WTC11 (cell line): Measurements from ENCODE around the gene HELZ. TPM values are rescaled to one million over a fixed set of nuclear protein-coding genes. Genes with fewer than 3 reads are reported as not detected.
A peak's percentile ranks its signal among the peaks of the same experiment; 100 is the strongest.
"Not testable (repeated sequence)": the region's sequence is repeated elsewhere in the genome, so short reads cannot be mapped to it uniquely, and the experiment has no call there.

Experiments used
- ATAC-seq: fragments of 200-7000 bp; cut with Tn5 transposase; 2 replicates; pipeline ENCODE4 v1.10.0; 2021; ENCODE audit warnings: mild to moderate bottlenecking, moderate library complexity
- CTCF ChIA-PET: fragments of 300-600 bp; sonication (Branson Sonifier 250); formaldehyde crosslinking; loops from one replicate; lab custom pipeline; 2021; ENCODE audit warnings: antibody characterized with exemption; lab: Charles Lee
- POLR2A ChIA-PET: fragments of 350-600 bp; sonication (Branson Sonifier 250); formaldehyde crosslinking; loops from one replicate; lab custom pipeline; 2021; ENCODE audit warnings: antibody characterized with exemption; lab: Charles Lee
- DNase-seq: peaks from one replicate; pipeline ENCODE4 v3.0.0; 2021; ENCODE audit warnings: low spot score
- H3K27ac Mint-ChIP-seq: 2 replicates; pipeline ENCODE4 v1.8.0; 2021; ENCODE audit warnings: mixed read lengths
- H3K27me3 Mint-ChIP-seq: 2 replicates; pipeline ENCODE4 v1.8.0; 2021; ENCODE audit warnings: low read depth, mild to moderate bottlenecking, moderate library complexity, mixed read lengths
- H3K36me3 Mint-ChIP-seq: 2 replicates; pipeline ENCODE4 v1.8.0; 2021; ENCODE audit warnings: mixed read lengths
- H3K4me1 Mint-ChIP-seq: 2 replicates; pipeline ENCODE4 v1.8.0; 2022; ENCODE audit warnings: mixed read lengths
- H3K4me3 Mint-ChIP-seq: 2 replicates; pipeline ENCODE4 v1.8.0; 2021; ENCODE audit warnings: mild to moderate bottlenecking, moderate library complexity, mixed read lengths
- H3K9me3 Mint-ChIP-seq: 2 replicates; pipeline ENCODE4 v1.8.0; 2021; ENCODE audit warnings: mixed read lengths
- ATF3 ChIP-seq: sonication (generic); formaldehyde crosslinking; conservative IDR thresholded peaks from 2 replicates; pipeline ENCODE4 v1.8.1; 2022; ENCODE audit warnings: mild to moderate bottlenecking, missing genetic modification reagents
- ATF6 ChIP-seq: sonication (generic); formaldehyde crosslinking; IDR thresholded peaks from 2 replicates; pipeline ENCODE4 v1.8.1; 2023; ENCODE audit warnings: mild to moderate bottlenecking, missing genetic modification reagents
- CTCF ChIP-seq: fragments of 200-600 bp; IDR thresholded peaks from 2 replicates; pipeline ENCODE4 v1.8.0; 2022; ENCODE audit warnings: antibody characterized with exemption
- FOXP4 ChIP-seq: sonication (generic); formaldehyde crosslinking; IDR thresholded peaks from 2 replicates; pipeline ENCODE4 v1.8.0; 2022; ENCODE audit warnings: mild to moderate bottlenecking, missing genetic modification reagents
- GRHL2 ChIP-seq: fragments of 250-450 bp; sonication (Bioruptor Pico); IDR thresholded peaks from 2 replicates; pipeline ENCODE4 v1.8.0; 2022; ENCODE audit warnings: mild to moderate bottlenecking, moderate library complexity; ENCODE audit not compliant: insufficient replicate concordance, severe bottlenecking
- GTF2I ChIP-seq: fragments of 250-450 bp; sonication (Bioruptor Pico); conservative IDR thresholded peaks from 2 replicates; pipeline ENCODE4 v1.4.0; 2021; ENCODE audit warnings: mild to moderate bottlenecking
- HMGA2 ChIP-seq: fragments of 250-450 bp; sonication (Bioruptor Pico); IDR thresholded peaks from 2 replicates; pipeline ENCODE4 v1.4.0; 2021; ENCODE audit warnings: mild to moderate bottlenecking, moderate library complexity
- NFE2L1 ChIP-seq: sonication (generic); formaldehyde crosslinking; IDR thresholded peaks from 2 replicates; pipeline ENCODE4 v1.8.1; 2023; ENCODE audit warnings: missing genetic modification reagents
- RELA ChIP-seq: sonication (generic); formaldehyde crosslinking; IDR thresholded peaks from 2 replicates; pipeline ENCODE4 v1.8.1; 2022; ENCODE audit warnings: missing genetic modification reagents, mild to moderate bottlenecking, borderline replicate concordance
- TP53 ChIP-seq: sonication (generic); formaldehyde crosslinking; IDR thresholded peaks from 2 replicates; pipeline ENCODE4 v1.8.1; 2023; ENCODE audit warnings: mild to moderate bottlenecking, missing genetic modification reagents
- ZBTB21 ChIP-seq: sonication (generic); formaldehyde crosslinking; IDR thresholded peaks from 2 replicates; pipeline ENCODE4 v1.8.1; 2023; ENCODE audit warnings: mild to moderate bottlenecking, missing genetic modification reagents, borderline replicate concordance
- ZNF121 ChIP-seq: sonication (generic); formaldehyde crosslinking; IDR thresholded peaks from 2 replicates; pipeline ENCODE4 v1.8.0; 2023; ENCODE audit warnings: missing genetic modification reagents
- ZNF138 ChIP-seq: sonication (generic); formaldehyde crosslinking; conservative IDR thresholded peaks from 2 replicates; pipeline ENCODE4 v1.8.1; 2022; ENCODE audit warnings: mild to moderate bottlenecking, moderate library complexity, missing genetic modification reagents
- total RNA-seq: library from RNA; stranded (reverse); gene quantifications from 3 replicates; pipeline ENCODE4 v1.2.3, GENCODE V29; 2021

HELZ gene
- total RNA-seq, 1 experiment from 2014 or later: 49.1 TPM

GRCh38 chr17:67274466-67274865, 29.5 kb upstream of the HELZ start (continued):
- TF ChIP-seq CTCF (no peak), ZNF138 (no peak), ATF3 (CRISPR knock-in tag) (no peak)

- Mint-ChIP-seq H3K27ac (no peak overlapping the region), H3K36me3 (no peaks in the 10 kb centered on the region), H3K4me1 (no peaks in the 10 kb centered on the region), H3K27me3 (no peaks in the 10 kb centered on the region), H3K4me3 (no peak overlapping the region), H3K9me3 (no peaks in the 10 kb centered on the region)
- ChIA-PET CTCF (interaction anchor here (2.5 kb wide), 2 partner anchors 11 to 53 kb away, joined by 25 to 38 read pairs; no protein-coding TSS in a partner anchor), POLR2A (interaction anchor here (1.1 kb wide), 1 partner anchor 87 kb away, joined by 3 read pairs; no protein-coding TSS in a partner anchor)
- ATAC-seq (no peak), DNase-seq (no peak)
- TF ChIP-seq ATF6 (CRISPR knock-in tag) (no peak), HMGA2 (CRISPR knock-in tag) (peak; percentile 73)
These were observed 28.9 kb upstream of the HELZ start for GRCh38 chr17:67273900-67274299.

- ChIA-PET POLR2A (interaction anchor here (0.7 kb wide), 1 partner anchor 175 kb away, joined by 5 read pairs; no protein-coding TSS in a partner anchor), CTCF (interaction anchor here (0.6 to 2.5 kb wide), 35 partner anchors 9 to 535 kb away, joined by 3 to 38 read pairs (median 5); partner anchors contain the start of gene HELZ)
- Mint-ChIP-seq H3K27ac (peak overlapping the region; percentile 60; the same call in 1 of the 2 replicates), H3K36me3 (no peaks in the 10 kb centered on the region), H3K27me3 (no peaks in the 10 kb centered on the region), H3K9me3 (no peaks in the 10 kb centered on the region), H3K4me1 (no peaks in the 10 kb centered on the region), H3K4me3 (no peak overlapping the region)
- DNase-seq: peak; percentile 50
- no peak for TF ChIP-seq GTF2I
- TF ChIP-seq CTCF: peak; percentile 28; the same call in 1 of the 2 replicates
- no peak for TF ChIP-seq GRHL2 (CRISPR knock-in tag)
- peak; percentile 95 for ATAC-seq
These were observed 27.5 kb upstream of the HELZ start for GRCh38 chr17:67272312-67273047.

- H3K27ac Mint-ChIP-seq, H3K27me3 Mint-ChIP-seq, POLR2A ChIA-PET, H3K4me3 Mint-ChIP-seq, ATAC-seq, H3K4me1 Mint-ChIP-seq, H3K36me3 Mint-ChIP-seq, DNase-seq, H3K9me3 Mint-ChIP-seq: not testable (repeated sequence)
- TF ChIP-seq ZNF121 (CRISPR knock-in tag): peak; percentile 73; the same call in 1 of the 2 replicates
- CTCF ChIA-PET: interaction anchor here (2.4 kb wide), 1 partner anchor 10 kb away, joined by 23 read pairs; no protein-coding TSS in a partner anchor
These were observed 26.2 kb upstream of the HELZ start for GRCh38 chr17:67271187-67271586.

GRCh38 chr17:67270416-67270815, 25.4 kb upstream of the HELZ start:
- no peaks in the 10 kb centered on the region for H3K4me1 Mint-ChIP-seq
- ATAC-seq (no peak), DNase-seq (no peak)
- no peaks in the 10 kb centered on the region for H3K36me3 Mint-ChIP-seq
- POLR2A ChIA-PET: interaction anchor here (0.8 kb wide), 1 partner anchor 10 kb away, joined by 3 read pairs; no protein-coding TSS in a partner anchor
- H3K27me3 Mint-ChIP-seq: no peaks in the 10 kb centered on the region
- no peaks in the 10 kb centered on the region for H3K9me3 Mint-ChIP-seq
- no peak overlapping the region for H3K4me3 Mint-ChIP-seq
- CTCF ChIA-PET: no interaction called here
- no peak overlapping the region; the same call in 1 of the 2 replicates for H3K27ac Mint-ChIP-seq
- no peak for TF ChIP-seq TP53 (CRISPR knock-in tag)
- TF ChIP-seq GRHL2 (CRISPR knock-in tag): no peak
- TF ChIP-seq NFE2L1 (CRISPR knock-in tag): no peak
- TF ChIP-seq RELA (CRISPR knock-in tag): no peak
- TF ChIP-seq ZBTB21: no peak
- no peak for TF ChIP-seq GTF2I
- no peak for TF ChIP-seq FOXP4 (CRISPR knock-in tag)
